Ishikawa (cell line): ENCODE data around the gene OPA3.

Experiments
- EP300 ChIP-seq: IDR thresholded peaks from 2 replicates; pipeline ENCODE4 v1.6.1; 2012; ENCODE audit warnings: borderline replicate concordance
- ZBTB7A ChIP-seq: IDR thresholded peaks from 2 replicates; pipeline ENCODE4 v1.6.1; 2012; ENCODE audit warnings: low read depth

- TF ChIP-seq EP300 = no peak
- no peak for TF ChIP-seq ZBTB7A
These were observed 86.8 kb downstream of the OPA3 start for GRCh38 chr19:45497791-45498190.
